Thyroid gland (tissue), 4 donors: Measurements from ENCODE around the gene CREB5. TPM values are rescaled to one million over a fixed set of nuclear protein-coding genes. Genes with fewer than 3 reads are reported as not detected.

Experiments
- DNase-seq, 2 donors: peaks; one replicate each; pipeline ENCODE4 v3.0.0-alpha.2; 2019
- H3K27ac ChIP-seq, 3 donors: fragments of 200-600 bp; sonication (generic); 1 replicate in 2 of 3; 2 replicates in 1 of 3; pipeline ENCODE4 v1.5.1; 2016 to 2019; ENCODE audit warnings: mild to moderate bottlenecking in 1 of 3, moderate library complexity in 1 of 3
- H3K27me3 ChIP-seq: fragments of 200-600 bp; sonication (generic); one replicate; pipeline ENCODE4 v1.5.1; 2019
- H3K36me3 ChIP-seq, 2 donors: fragments of 200-600 bp; sonication (generic); one replicate each; pipeline ENCODE4 v1.5.1; 2016 to 2019
- H3K4me1 ChIP-seq, 2 donors: fragments of 200-600 bp; sonication (generic); one replicate each; pipeline ENCODE4 v1.5.1; 2017 to 2019
- H3K4me3 ChIP-seq, 3 donors: fragments of 200-600 bp; sonication (generic); replicated peaks in 1 of 3; 1 replicate in 2 of 3; 2 replicates in 1 of 3; pipeline ENCODE4 v1.5.1; 2016; ENCODE audit warnings: mild to moderate bottlenecking in 1 of 3
- H3K9me3 ChIP-seq: fragments of 200-600 bp; sonication (generic); one replicate; pipeline ENCODE4 v1.5.1; 2017
- CTCF ChIP-seq, 6 experiments: fragments of 200-600 bp in 3 of 6; fragments of 450-650 bp in 3 of 6; sonication (generic) in 3 of 6; IDR thresholded peaks; one replicate each; pipeline ENCODE4 v1.5.1; 2016 to 2019; ENCODE audit warnings: antibody characterized with exemption in 6 of 6, mild to moderate bottlenecking in 2 of 6, inconsistent platforms in 1 of 6, moderate library complexity in 1 of 6
- POLR2A ChIP-seq, 2 donors: fragments of 450-650 bp; IDR thresholded peaks; one replicate each; pipeline ENCODE4 v1.6.1; 2017; ENCODE audit warnings: antibody characterized with exemption in 2 of 2, mild to moderate bottlenecking in 2 of 2, moderate library complexity in 1 of 2
- WGBS, 2 donors: methylation state at CpG; one replicate each; pipeline ENCODE4 v1.1.5; 2017; 5-methylcytosine and 5-hydroxymethylcytosine counted together
- intact Hi-C: fragments of 100-400 bp; cut with DNase I; formaldehyde crosslinking; loops from one replicate; pipeline ENCODE4 v1.15.1; 2023
- total RNA-seq, 4 donors: library from RNA; depleted of rRNA; stranded (reverse); fragments of >200 nt; gene quantifications; one replicate each; pipeline ENCODE4 v1.2.3, GENCODE V29; 2016

The CREB5 gene
- total RNA-seq, 4 donors from 2014 or later = 2.5 to 13.6 (median 6.5) TPM

DNA sequence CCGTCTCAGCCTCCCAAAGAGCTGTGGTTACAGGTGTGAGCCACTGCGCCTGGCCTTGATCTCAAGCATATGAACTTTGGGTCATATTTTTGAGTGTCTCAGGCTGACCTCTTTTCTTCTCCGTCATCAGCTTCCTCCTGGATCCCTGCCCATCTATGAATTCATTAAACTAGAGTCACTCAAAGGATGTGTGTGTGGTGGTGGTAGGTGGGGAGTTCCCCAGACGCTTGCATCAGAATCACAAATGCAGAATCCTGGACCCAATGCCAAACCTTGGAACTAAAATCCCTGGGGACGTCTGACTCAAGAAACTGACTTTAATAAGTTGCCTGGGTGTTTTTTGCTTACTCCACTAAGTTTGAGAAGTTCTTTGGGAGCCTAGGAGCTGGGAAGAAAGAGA, 6.7 kb upstream of the CREB5 start:
- Histone ChIP-seq H3K9me3 (no peaks in the 10 kb centered on the region), H3K27ac (no peak overlapping the region), H3K4me3 (no peak overlapping the region), H3K4me1 (peaks cover 13 to 23% of the 10 kb centered on the region in 2 donors), H3K36me3 (no peaks in the 10 kb centered on the region), H3K27me3 (peaks cover 3% of the 10 kb centered on the region)
- 56 to 70% methylated on average over 5 of the region's 5 CpGs for WGBS, 2 donors
- intact Hi-C loops = no loop called here
- TF ChIP-seq POLR2A (IDR thresholded peaks at IDR 0.05) (no peak), CTCF (IDR thresholded peaks at IDR 0.05) (no peak)
- peak in 1 of 2 donors; percentile 6 for DNase-seq

DNA sequence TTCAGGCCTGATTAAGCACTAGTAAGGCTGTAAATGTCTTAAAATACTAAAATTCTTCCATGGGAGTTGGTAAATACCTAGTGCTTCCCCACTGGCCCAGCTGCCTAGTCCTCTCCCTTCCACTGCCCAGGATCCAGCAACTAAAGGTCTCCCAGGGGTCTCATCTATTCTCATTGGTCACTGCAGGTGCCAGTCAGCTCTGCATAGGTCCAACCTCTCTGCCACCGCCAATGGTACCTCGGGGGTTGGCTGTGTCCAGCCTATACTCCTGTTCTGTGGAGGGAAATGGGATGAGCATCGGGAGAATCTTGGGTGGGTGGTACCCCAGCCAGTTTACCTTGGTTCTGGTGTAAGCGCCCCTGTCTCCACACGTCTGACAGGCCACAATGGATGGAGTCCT, 6.1 kb upstream of the CREB5 start:
- peaks cover 15 to 25% of the 10 kb centered on the region in 2 donors for H3K4me1 ChIP-seq
- no peaks in the 10 kb centered on the region for H3K9me3 ChIP-seq
- H3K27me3 ChIP-seq = peaks cover 5% of the 10 kb centered on the region
- WGBS, 2 donors = 81 to 83% methylated on average over 3 of the region's 5 CpGs
- H3K27ac ChIP-seq = no peak overlapping the region
- H3K36me3 ChIP-seq = no peaks in the 10 kb centered on the region
- TF ChIP-seq POLR2A (IDR thresholded peaks at IDR 0.05) = no peak
- no peak for TF ChIP-seq CTCF (IDR thresholded peaks at IDR 0.05)
- intact Hi-C loops = no loop called here
- no peak overlapping the region for H3K4me3 ChIP-seq
- no peak for DNase-seq

- H3K27me3 ChIP-seq = peaks cover 5% of the 10 kb centered on the region
- no peaks in the 10 kb centered on the region for H3K9me3 ChIP-seq
- no peak overlapping the region for H3K4me3 ChIP-seq
- H3K36me3 ChIP-seq = no peaks in the 10 kb centered on the region
- intact Hi-C loops = no loop called here
- DNase-seq = no peak
- H3K4me1 ChIP-seq = peaks cover 15 to 25% of the 10 kb centered on the region in 2 donors
- TF ChIP-seq POLR2A (IDR thresholded peaks at IDR 0.05) (no peak), CTCF (IDR thresholded peaks at IDR 0.05) (no peak)
- no peak overlapping the region for H3K27ac ChIP-seq
- WGBS, 2 donors = 92% methylated on average over 2 of the region's 2 CpGs
Observed at GRCh38 chr7:28407651-28408050, 4.7 kb upstream of the CREB5 start.

DNA sequence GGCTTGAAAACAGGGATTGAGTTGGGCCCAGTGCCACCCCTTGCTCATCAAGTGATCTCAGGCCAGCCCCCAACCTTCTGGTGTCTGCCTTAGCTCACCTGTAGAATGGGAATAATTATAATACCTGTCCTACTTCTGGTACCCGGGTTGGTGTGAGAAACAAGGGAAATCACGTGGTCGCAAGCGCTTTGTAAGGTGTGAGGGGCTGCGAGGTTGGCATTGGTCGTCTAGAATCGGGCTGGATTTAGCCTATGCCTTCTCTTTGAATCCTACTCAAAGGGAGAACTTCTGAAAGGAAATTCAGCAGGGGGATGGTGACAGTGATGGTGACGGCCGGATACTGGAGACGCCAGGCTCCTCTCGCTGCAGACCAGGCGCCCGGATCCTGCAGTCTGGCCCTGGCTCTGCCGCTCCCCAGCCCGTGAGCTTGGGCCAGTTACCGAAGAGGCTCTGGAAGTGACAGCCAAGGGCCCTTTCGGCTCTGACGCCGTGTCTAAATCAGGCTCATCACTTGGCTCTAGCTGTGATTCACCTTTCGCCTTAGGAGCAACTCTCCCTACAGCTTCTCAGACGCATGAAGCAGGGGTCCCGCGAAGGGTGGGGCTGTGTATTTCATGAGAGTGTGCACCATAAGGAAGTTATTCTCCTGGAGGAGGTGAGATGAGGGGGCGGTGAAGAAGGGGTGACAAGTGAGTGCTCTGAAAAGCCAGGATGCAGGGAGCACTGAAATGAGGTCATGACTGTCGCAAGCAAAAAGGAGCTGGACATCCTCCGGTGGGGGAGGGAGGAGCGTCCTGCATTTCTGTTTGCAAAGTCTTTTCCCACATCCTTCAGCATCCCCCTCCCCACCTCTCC, 4.0 kb upstream of the CREB5 start:
- H3K27me3 ChIP-seq = peaks cover 5% of the 10 kb centered on the region
- no peak overlapping the region for H3K4me3 ChIP-seq
- no peaks in the 10 kb centered on the region for H3K9me3 ChIP-seq
- peaks cover 15 to 25% of the 10 kb centered on the region in 2 donors for H3K4me1 ChIP-seq
- 37 to 39% methylated on average over 26 to 27 of the region's 27 CpGs for WGBS, 2 donors
- intact Hi-C loops = no loop called here
- H3K27ac ChIP-seq = peak overlapping the region in 2 of 3 donors; percentile 17 to 21
- H3K36me3 ChIP-seq = no peaks in the 10 kb centered on the region
- TF ChIP-seq POLR2A (IDR thresholded peaks at IDR 0.05) (no peak), CTCF (IDR thresholded peaks at IDR 0.05) (no peak)
- no peak for DNase-seq
